NCI-H2196 treated with DMSO at 0.1 percent for 48 hours (cell line): Measurements from ENCODE around the gene PHF21B.
"Not testable (repeated sequence)": the region's sequence is repeated elsewhere in the genome, so short reads cannot be mapped to it uniquely, and the experiment has no call there.

Source experiments
- DNase-seq: peaks from one replicate; lab custom pipeline; 2025; ENCODE audit not compliant: unreplicated experiment; lab: John Stamatoyannopoulos, UW

Gene PHF21B

DNA sequence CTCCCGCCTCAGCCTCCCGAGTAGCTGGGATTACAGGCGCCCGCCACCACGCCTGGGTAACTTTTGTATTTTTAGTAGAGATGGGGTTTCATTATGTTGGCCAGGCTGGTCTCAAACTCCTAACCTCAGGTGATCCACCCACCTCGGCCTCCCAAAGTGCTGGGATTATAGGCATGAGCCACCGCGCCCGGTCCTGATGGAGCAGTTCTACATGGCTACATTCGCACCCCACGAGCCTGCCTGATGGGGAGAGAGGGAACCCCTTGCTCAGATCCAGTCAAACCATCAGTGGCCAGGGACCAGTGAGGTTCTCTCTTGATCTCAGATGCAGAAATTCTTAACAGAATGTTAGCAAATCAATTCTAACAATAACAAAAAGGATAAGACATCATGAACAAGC is 88.0 kb downstream of the PHF21B start:
- not testable (repeated sequence) for DNase-seq

DNA sequence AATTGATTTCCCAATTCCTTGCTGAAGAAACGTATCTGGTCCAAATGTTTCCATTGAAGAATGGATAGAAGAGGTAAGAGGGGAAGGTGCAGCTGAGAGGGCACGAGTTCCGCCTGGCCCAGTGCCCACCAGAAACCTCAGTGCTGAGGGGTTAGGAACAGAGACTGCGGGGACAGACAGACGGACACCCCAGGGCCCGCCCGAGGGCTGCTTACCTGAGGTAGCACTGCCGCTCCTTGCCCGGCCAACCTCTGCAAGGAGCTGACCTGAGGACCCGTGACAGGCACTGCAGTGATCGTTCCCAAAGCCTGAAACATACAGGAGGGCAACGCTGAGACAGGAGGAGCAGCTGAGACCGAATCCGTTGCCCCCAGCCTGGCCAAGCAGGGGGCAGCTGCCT is 89.6 kb downstream of the PHF21B start:
- no peak for DNase-seq

DNA sequence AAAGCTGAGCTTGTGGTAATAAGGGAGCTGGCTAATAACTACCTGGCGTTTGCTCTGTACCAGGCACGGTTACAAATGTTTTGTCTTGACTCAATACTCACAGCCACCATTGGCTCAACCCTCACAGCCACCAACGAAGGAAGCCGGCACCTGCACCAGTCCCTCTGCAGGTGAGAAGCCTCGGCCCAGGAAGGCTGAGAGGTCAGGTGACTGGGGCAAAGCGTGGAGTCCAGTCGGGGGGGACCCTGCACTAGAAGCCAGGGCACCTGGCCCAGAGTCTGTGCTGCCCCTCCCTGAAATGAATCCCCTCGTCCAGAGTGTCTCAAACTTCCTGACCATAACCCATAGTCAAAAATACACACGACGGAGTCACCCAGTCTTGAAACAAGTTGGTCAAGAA is 90.1 kb downstream of the PHF21B start:
- DNase-seq = no peak

DNA sequence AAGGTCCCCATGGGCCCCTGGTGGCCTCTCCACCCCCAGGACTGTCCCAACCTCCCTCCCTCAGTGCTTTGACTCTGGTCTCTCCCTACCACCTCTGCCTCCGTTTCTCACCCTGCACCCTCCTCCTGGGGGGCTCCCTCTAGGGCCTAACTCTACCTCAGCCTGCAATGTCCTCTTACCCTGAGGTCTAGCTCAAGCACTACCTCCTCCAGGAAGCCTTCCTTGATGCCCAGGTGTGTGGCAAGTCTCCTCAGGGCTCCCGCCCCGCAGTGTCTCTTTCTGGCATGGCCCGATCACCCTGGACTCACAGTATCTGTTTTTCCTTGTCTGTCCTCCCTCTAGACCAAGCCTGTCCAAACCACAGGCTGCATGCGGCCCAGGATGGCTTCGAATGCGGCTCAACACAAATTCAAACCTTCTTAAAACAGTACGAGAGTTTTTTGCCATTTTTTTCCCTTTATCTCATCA is 90.8 kb downstream of the PHF21B start:
- no peak for DNase-seq

DNA sequence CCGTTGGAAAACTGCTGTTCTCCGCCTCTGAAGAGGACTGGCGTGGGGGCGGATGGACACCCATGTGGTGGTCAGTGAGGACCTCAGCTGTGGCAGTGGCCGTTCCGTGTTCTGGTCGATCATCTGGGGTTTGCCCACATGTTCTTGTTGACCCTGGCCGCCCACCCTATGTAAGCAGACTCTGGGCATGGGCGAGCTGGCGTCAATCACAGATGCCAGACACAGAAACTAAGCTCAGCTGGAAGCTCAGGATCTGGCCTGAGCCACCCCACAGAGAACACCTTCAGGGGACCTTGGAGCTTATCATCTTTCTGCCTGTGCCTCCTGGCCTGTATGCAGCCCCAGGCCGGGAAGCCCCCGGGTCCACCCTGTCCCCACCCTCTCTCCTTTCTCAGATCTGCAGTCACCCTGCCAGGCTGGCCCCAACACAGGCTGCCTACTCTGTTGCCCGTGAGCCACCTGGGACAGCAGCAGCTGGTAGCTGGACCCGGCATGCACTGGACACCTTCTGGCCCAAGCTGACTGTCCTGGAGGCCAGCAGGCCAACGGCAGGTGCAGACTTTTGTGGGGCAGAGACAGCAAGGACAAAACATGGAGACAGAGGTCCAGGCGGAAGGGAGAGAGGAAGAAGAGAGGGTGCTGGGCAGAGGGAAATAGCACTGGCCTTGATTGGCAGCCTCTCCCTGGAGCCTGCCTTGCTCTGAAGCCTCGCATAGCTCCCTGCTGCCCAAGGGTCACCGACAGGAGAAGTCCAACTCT is 91.5 kb downstream of the PHF21B start:
- no peak for DNase-seq

DNA sequence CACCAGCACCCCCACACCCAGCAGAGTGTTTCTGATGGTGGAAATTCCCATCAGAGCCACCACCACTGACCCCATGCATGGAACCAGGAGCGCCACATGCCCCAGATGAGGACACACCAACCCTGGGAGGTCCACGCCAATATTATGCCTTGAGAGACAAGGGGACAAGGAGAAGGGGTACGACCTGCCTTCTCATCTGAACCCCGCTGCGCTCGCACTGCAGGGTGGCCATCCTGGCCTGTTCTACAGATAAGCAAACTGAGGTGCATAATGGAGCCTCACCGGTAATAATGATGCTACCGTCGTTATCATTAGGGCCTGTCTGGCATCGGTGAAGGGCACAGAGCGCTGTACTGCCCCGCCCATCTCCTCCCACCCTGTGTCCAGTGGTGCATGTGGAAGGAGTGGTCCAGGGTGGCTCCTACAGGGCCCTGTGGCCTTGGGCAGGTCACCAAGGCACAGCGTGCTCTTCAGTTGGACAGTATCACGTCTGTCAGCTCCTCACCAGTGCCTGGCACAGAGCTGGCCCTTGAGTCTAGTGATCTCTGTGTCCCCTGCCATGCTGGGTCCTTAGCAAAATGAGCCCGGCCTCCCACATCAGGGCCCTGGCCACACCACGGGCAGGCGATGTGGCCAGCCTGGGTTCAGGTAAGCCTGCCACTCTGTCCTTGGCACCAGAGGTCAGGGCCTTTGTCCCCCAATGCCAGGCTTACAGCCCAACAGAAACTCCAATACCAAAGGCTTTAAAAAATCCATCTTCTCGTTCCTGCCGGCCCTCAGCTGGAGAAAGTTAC is 92.2 kb downstream of the PHF21B start:
- DNase-seq = no peak

DNA sequence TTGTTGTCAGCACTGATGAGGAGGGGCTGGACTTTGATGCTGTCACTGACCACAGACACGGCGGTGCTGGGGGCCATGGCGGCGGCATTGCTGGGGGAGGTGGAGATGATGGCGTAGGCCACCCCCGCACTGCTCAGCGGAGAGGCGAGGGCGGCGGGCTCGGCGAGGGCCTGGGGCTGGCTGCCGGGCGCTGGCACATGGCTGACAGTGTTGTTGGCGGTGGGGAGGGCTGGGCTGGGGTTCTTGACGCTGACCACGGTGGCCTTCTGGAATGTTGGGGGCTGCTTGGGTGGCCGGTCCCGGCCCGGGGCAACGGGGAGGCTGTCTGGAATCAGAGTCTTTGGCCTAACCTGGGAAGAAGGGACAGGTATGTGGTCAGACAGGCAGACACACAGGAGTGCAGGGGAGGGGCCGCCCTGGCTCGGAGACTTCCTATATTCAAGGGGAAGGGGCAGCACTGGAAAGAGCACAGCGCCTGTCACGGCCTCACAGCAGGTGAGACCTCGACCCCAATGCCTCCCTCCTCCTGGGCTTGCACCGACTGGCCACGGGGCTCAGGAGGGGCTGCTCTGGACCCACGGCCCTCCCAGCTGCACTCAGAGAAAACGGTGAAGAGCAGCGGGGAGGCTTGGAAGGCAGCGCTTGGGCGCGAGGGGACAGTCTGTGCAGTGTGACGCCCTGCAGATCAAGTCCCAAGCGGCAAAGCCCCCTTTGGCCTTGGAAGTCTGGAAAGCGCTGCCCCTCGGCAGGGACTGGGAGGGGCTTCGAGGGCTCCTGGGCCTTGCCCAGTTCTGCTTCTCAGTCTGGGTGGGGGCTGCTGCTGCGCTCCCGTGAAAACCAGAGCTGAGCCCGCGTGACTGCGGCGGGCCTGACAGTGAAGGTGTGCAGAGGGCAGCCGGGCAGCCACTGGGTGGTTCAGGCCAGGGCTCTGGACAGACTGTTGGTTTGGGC is 93.2 kb downstream of the PHF21B start:
- DNase-seq = no peak

DNA sequence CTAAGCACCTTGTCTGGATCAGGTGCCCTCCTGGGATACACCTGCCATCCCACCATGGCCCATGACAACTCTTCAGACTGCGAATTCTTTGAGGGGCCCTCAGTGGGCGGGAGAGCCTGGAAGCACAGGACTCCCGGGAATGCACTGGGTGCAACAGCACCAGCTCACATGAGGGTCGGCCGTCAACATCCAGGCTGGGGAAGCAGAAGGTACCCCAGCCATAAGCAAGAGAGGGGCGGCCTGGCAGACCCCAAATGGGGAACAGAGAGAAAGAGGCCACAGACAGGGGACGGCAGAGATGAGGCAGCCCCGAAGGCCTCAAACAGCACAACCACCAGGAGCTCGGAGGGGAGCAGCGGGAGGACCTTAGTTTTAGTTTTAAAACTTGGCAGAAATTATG is 94.4 kb downstream of the PHF21B start:
- DNase-seq = no peak

DNA sequence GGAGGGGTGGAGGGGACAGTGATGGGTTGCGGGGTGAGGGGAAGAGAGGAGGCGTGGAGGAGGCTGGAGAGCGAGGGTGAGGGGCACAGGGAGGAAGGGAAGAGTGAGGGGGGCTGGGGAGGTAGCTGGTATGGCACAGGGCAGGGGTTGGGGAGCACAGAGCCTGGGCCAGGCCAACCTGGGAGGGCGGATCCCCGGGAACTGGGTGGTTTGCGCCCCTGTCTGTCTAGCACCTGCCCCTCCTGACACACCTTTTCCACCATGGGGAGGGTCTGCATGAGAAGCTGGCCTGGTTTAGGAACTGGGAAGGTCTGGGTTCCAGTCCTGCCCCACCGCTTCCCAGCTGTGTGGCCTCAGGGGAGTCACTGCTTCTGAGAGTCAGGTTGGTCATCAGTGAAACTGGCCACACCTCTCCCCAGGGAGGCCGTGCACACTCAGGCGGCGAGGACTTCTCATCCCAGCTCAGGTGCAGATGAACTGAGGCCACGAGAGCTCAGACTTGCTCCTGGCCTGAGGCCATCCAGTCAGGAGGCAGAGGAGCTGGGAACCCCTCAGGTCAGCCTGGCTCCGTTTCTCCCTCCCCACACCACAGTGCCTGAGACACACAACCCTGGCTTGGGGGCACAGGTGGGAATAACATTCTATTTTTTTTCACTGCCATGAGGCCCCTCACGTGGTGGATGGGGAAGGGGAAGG is 95.6 kb downstream of the PHF21B start:
- no peak for DNase-seq

DNA sequence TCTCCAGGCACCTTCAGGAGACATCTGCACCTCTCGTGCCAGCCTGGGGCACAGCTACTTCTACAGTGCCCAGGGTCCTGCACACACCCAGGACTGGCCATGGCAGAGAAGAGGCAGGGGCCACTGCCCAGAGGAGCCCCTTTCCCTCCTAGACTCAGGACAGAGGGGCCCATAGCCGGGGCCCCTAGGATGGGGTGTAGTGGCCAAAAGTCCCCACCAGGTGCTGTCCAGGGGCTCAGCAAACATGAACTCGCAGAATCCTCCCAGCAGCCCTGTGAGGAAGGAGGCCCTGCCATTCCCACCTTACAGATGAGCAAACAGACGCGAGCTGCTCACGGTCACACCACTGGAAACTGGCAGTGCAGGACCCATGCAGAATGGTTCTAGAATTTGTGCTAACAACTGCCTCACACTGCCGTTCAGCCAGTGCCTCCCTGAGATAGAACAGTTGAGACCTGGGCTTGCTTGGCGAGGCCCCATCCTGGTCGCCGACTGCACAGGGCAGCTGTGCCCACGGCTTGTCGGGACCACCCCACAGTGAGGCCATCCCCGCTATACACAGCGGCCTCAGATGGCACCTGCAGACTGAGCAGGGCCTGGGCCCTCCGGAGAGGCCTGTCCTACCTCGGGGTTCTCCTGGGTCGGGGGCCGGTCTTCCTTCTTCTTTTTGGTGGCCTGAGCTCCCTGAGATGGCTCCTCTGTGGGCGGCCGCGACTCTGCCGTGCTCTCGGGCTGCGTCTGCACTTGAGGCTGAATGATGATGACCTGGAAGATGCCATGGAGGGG is 96.4 kb downstream of the PHF21B start:
- no peak for DNase-seq

DNA sequence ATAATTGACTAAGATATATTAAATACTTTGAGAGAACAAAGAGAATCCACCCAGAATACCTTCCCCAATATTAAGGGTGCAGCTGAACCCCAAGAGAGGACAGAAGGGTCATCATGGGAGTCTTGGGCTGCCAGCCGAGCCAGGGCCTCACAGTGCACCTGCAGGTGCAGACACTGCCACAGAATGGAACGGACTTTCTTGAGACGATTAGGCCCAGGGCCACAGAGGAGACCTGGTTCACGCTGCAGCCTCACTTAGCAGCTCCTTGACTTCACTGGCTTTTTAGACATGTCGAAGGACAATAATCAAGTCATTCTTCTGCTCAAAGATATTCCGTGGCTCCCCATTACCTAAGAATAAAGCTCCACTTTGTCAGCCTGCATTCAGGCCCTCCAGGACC is 100.6 kb downstream of the PHF21B start:
- DNase-seq = no peak

DNA sequence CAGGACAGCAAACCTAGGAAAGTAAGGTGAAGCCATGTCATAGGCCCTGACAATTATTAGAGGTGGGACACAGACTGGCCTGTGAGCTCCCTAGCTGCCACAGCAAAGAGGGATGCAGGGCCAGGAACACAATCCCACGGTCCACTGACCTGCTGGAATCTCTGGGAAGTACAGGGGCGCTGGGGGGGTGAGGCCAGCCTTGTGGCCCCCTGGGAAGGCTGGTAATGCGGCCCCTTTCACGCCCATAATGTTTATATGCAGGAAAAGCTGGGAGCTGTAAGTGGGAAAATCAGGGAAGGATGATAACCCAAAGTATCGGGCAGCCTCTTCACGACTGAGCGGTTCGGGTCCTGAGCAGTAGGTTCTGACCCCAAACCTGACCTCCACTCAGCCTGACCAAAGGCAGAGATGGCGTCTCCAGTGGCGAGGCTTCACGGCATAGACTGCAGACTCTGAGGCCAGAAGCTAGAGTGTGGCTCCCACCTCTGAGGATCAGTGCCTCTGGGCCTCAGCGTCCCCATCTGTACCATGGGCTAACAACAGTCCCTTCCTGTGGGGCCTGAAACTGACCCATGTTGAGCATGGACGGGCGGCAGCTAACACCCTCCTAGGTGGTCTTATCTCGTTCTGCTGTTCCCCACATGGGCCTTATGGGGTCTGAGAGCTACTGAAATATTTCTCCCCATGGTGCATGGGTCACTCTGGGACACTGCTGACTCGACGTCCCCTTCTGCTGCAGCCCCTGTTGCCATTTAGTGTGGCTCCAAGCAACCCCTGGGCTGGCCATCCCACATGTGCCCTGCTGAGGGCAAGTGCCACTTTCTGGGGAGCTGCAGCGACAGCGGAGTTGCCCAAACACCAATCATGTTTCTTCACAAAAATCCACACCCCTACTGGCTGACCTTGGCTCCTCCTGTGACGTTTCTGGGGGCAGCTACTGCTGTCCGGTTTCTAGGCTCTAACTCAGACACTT is 101.8 kb downstream of the PHF21B start:
- DNase-seq = no peak

DNA sequence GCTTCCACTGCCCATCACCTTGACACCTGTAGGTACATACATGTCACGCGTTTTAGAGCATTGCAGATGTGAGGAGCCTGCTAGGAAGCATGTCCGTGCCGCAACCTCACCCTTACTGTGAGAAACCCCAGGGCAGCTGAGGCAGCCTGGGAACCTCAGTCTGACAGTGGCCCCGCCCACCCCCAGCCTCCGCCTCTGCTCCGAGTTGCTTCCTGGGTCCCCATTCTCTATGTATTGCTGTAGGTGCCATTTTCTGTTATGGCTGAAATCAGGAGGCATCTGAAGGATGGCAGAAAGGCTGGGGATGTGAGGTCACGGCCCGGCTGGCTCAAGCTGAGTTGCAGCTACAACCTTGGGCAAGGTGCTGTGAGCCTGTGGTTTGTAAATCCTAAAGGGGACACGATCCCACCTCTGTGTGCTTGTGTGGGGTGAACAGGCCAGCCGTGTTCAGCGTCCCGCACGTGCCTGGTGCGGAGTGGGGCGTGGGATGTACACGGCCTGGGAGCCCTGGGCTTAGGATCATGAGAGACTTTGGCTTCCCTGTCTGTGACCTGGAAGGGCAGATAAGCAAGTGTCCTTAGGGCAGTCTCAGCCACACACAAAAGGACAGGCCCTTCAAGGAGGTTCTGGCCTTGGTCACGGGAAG is 102.7 kb downstream of the PHF21B start:
- no peak for DNase-seq

DNA sequence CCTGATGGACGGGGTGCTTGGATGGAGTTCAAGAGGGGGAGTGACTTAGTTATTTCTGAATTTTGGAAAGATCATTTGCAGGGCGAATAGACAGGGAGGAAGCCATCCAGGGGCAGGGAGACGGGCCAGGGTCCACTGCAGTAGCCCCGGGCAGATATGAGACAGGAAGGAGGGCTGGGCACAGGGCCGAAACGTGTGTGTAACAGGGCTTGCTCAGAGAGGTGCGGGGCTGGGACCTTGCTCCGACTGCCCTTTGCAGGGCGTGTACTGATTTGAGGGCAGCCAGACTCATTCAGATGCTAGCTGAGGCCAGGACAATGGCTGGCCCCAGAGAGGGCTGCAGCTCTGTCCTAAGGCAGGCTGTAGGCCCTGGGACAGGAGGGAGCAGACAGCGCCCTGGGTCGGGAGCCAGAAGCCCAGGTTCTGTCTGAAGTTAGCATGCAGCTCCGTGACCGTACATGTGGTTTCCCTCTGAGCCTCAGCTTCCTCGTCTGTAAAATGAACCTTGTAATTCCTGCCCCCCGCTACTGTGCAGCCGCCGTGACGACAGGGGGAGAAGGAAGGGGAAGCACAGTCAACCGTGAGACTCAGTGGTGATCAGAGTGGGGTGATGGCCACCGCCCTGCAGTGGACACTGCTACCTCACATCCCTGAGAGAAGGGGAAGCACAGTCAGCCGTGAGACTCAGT is 103.4 kb downstream of the PHF21B start:
- DNase-seq = no peak

DNA sequence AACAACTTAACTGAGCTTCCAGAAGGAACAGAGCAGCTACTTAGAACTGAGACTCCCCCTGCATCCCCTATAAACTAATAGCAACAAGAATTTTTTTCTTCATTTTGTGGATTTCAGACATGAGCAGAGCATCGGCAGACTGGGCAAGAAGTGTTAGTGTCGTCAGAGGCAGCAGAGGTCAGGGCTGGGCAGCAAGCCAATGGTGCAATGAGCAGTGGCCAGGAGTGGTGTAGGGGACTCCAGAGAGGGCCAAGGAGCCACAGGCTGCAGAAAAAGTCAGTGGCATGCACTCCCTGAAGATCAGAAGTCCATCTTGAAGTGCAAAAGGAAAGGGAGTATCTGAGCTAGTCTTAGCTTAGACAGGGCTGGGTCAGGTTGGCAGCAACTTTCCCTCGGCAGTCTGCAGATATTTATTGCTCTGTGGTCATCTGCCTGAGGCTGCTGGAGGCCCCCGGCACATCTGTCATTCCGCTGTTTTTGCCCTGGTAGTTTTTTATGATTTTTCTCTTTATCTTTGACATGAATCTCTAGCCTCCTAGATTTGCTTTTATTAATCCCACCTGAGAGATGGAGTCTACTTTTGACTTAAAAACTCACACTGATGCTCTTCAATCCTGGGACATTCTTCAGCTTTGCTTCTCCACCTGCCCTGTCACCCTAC is 105.2 kb downstream of the PHF21B start:
- DNase-seq = not testable (repeated sequence)

DNA sequence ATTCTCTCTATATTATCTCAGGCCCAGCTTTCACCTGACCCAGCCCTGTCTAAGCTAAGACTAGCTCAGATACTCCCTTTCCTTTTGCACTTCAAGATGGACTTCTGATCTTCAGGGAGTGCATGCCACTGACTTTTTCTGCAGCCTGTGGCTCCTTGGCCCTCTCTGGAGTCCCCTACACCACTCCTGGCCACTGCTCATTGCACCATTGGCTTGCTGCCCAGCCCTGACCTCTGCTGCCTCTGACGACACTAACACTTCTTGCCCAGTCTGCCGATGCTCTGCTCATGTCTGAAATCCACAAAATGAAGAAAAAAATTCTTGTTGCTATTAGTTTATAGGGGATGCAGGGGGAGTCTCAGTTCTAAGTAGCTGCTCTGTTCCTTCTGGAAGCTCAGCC is 106.6 kb downstream of the PHF21B start:
- not testable (repeated sequence) for DNase-seq

DNA sequence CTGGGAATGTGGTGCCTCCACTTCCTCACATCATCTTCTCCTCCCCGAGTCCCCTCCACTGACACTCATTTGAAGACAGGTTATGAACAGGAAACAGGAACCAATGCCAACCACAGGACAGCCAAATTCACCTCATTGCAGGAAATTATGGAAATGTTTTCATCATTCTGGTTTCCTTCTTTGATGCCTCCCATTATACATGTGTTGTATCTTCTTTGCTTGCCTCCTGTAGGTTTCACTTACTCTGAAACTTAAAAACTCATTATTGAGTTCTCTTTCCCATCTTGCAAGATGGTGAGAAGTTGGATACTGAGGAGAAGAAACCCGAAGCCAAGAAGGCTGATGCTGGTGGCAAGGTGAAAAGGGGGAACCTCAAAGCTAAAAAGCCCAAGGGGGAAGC is 108.5 kb downstream of the PHF21B start:
- no peak for DNase-seq
